Measurements from ENCODE around the gene CLIC4.
A peak's percentile ranks its signal among the peaks of the same experiment; 100 is the strongest.
"Not testable (repeated sequence)": the region's sequence is repeated elsewhere in the genome, so short reads cannot be mapped to it uniquely, and the experiment has no call there.

Gene CLIC4

DNA sequence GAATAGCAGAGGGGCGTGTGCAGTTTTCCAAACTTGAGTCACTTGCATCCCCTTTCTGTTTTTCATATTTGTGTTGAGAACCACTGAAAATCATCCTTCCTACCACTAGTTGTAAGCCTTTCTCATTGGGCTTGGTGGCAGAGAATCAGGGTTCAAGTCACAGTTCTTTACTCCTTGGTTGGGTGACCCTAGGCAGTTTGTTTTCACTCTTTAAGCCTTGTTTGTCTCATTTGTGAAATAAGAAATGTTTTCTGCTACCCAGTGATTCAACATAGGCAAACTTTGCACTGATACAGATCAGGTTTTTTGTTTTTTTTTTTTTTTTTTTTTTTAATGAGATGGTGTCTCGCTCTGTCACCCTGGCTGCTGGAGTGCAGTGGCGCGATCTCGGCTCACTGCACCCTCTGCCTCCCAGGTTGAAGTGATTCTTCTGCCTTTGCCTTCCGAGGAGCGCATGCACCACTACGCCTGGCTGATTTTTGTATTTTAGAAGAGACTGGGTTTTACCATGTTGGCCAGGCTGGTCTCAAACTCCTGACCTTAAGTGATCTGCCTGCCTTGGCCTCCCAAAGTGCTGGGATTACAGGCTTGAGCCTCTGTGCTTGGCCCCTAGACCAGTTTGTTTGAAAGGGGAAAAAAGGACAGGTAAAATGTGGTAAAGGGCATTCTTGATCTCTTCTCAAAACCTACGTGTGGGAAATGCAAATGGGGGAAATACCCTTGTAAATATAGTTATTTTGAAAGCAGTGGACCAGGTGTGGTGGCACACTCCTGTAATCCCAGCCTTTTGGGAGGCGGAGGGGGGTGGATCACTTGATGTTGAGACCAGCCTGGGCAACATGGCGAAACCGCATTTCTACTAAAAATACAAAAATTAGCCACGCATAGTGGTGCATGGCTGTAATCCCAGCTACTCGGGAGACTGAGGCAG, 3.2 kb downstream of the CLIC4 start:
- DNase-seq: no peak

DNA sequence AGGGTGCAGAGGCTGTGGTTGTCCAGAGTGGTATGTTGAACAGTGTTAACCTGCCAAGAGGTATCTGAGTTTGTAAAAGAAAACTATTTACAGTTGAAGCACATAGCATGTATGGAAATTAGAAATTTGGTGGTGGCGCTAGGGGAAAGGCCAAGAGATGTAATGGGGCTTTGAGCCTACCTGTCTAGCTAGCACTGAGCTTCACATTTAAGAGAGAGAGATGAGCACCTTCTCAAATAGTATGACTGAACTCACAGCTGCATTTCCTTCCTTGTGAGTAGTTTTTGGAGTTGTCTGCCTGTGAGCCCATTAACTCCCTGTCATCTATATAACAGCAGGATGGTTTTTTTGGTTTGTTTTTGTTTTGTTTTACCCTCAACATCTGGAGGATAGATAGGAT, 4.0 kb downstream of the CLIC4 start:
- no peak for DNase-seq

DNA sequence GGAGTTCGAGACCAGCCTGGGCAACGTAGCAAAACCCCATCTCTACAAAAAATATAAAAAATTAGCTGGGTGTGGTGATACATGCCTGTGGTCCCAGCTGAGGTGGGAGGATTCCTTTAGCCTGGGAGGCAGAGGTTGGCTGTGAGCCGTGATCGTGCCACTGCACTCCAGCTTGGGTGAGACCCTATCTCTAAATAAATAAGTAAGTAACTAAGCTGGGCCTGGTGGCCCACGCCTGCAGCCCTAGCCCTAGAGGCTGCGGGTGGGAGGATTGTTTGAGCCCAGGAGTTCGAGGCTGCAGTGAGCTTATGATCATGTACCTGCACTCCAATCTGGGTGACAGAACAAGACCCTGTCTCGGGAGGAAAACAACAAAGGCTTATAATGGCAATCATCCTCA, 4.6 kb downstream of the CLIC4 start:
- DNase-seq: no peak

DNA sequence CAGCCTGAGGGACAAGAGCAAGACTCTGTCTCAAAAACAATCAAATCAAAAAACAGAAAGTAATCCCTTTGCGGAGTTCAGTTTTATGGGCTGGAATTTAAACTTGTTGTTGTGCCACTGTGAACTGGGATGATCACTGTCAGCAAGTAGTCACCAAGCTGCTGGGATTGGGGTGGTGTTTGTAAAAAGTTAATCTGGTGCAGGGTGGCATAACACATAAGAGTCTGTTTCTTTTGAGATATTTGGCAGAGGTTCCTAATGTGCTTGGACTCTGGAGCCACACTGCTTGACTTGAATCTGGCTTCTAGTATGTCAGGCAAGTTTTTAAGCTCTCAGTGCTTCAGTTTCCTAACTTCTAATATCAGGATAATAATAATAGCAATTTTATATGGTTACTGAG, 6.6 kb downstream of the CLIC4 start:
- no peak for DNase-seq

DNA sequence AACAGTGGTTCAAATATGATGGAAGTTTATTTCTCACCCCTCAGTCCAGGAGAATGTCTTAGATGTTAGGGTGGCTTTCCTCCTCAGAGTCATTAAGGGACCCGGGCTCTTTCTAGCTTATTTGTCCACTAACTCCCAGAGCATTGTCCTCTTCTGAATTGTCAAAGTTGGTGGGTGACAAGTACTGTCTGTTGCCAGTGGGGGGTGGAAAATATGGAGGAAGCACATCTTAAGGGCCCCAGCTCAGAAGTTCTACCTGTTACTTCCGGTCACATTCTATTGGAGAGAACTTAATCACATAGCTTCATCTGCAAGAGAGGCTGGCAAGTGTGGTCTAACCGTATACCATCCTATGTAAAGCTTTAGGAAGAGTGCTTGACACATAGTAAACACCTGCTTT, 7.1 kb downstream of the CLIC4 start:
- no peak for DNase-seq

DNA sequence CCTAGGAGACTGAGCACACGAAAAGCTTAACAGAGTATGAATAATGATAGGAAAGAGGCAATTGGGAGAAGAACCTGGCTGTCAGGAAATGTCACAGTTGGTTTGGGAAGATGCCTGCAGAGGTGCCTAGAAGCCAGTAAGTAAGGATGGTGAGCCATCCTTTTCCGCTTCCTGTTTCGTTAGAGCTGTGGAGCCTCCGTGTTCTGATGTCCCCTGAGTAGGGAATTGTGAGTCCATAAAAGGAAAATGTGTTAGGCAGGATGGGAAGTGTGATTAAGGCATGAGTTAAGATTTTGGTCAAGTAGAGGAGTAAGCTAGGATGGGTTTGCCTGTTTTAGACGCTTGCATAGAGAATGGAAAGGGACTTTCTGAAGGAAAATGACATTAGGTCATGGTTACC, 9.0 kb downstream of the CLIC4 start:
- no peak for DNase-seq

DNA sequence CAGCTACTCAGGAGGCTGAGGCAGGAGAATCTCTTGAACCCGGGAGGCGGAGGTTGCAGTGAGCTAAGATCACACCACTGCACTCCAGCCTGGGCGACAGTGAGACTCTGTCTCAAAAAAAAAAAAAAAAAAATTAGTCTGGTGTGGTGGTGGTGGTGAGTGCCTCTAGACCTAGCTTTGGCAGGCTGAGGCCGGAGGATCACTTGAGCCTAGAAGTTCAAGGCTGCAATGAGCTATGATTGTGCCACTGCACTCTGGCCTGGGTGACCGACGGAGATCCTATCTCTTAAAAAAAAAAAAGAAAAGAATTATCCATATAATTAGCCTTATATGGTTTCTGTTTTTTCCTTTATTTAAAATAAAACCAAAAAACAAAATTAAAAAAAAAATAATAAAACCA, 10.1 kb downstream of the CLIC4 start:
- not testable (repeated sequence) for DNase-seq

DNA sequence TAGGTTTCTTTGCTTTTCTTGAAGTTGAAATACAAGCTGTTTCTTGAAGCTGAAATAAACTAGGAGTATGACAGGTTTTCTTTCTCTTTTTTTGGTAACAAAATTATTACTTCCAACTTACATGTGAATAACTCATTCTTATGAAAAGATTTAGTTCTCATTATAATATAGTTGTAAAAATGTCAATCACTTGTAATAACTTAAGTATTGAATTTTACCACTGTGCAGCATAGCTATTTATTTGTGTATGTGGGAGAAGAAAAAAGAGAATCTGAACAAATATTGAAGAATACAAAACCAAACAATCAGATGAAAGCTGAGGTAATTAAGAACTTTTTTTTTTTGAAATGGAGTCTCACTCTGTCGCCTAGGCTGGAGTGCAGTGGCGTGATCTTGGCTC, 11.1 kb downstream of the CLIC4 start:
- no peak for DNase-seq

DNA sequence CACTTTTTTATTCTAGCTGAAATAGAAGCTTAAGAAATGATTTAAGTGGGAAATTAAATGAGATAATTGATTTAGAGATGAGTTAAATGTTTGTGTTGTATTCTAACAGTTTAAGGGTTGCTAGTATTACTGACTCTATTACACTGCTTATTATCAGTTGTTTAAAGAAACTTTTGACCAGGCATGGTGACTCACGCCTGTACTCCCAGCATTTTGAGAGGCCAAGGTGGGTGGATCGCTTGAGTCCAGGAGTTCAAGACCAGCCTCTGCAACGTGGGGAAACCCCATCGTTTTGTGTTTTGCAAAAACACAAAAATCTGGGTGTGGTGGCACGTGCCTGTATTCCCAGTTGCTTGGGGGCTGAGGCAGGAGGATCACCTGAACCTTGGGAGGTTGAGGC, 14.2 kb downstream of the CLIC4 start:
- no peak for DNase-seq

DNA sequence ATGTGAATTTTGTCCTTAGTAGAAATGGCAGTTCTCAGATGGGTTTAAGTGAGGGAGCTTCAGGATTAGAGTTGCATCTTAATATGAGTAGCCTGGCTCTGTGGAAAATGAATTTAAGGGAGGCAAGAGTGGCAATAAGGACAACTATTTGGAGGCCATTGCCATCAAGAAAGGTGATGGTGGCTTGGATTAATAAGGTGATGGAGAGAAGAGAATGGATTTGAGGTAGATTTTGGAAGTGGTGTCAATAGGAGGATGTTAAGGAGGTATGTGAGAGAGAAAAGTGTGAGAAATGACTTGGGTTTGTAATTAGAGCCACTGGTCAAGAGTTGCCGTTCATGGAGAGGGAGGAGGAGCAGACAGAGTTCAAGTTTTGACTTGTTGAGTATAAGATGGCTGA, 16.3 kb downstream of the CLIC4 start:
- DNase-seq: no peak

DNA sequence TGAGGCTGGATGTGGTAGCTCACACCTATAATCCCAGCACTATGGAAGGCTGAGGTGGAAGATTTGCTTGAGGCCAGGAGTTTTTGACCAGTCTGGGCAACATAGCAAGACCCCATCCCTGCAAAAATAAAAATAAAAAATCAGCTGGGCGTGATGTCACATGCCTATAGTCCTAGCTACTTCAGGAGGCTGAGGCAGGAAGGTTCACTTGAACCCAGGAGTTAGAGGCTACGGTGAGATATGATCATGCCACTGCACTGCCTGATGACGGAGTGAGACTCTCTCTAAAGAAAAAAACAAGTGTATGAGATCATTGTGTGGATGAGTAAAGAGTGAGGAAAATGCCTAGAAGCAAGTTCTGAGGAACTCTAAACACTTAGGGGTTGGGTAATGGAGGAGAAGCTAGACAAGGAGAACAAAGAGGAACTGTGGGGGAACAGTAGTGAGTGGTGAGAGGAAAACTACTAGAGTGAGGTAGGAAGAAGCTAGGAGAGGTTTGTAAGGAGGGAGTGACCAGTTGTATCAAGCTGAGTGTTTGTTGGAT, 17.0 kb downstream of the CLIC4 start:
- DNase-seq: no peak

DNA sequence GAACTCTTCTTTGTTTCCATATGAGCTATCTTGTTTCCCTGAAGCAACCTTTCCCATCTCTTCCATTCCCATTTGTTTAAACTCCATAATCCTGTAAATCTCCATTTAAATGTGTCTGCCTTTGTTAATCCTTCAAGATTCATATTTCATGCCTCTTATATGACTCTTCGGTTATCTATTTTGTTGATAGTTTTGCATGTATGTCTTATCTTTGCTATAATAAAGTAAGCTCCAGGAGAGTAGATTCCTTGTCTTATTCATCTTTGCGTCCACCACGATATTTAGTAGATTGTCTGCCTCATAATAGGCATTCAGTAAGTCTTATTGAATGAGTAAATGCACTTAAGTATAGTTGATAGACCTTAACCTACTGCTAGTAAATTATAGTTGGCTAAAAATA, 18.4 kb downstream of the CLIC4 start:
- no peak for DNase-seq

DNA sequence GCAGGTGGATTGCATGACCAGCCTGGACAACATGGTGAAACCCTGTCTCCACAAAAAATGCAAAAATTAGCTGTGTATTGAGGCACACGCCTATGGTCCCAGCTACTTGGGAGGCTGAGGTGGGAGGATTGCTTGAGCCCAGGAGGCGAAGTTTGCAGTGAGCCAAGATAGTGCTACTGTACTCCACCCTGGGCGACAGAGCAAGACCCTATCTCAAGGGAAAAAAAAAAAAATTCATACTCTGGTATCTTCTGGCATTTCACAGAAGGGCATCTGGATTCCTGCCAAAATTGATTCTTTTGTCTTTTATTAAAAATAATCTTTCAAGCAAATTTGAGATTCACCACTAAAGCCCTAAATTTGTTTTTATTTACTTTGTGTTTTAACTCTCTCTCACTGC, 19.2 kb downstream of the CLIC4 start:
- no peak for DNase-seq

DNA sequence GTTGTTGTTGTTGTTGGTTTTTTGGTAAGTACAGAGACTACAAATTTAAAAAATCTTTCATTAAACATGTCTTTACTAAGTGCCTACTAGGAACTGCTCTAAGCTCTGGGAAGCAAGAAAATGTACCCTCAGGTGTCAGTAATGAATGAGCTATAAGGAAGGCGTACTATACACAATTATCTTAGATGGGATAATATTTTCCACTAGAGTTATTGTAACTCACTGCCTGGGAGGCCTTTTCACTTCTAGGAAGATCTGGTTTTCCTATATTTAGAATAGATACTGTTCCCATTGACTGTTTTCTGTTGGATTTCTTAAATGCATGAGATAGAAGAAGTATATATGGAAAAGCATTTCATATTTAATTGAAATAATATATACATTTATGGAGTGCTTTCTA, 19.6 kb downstream of the CLIC4 start:
- DNase-seq: no peak

DNA sequence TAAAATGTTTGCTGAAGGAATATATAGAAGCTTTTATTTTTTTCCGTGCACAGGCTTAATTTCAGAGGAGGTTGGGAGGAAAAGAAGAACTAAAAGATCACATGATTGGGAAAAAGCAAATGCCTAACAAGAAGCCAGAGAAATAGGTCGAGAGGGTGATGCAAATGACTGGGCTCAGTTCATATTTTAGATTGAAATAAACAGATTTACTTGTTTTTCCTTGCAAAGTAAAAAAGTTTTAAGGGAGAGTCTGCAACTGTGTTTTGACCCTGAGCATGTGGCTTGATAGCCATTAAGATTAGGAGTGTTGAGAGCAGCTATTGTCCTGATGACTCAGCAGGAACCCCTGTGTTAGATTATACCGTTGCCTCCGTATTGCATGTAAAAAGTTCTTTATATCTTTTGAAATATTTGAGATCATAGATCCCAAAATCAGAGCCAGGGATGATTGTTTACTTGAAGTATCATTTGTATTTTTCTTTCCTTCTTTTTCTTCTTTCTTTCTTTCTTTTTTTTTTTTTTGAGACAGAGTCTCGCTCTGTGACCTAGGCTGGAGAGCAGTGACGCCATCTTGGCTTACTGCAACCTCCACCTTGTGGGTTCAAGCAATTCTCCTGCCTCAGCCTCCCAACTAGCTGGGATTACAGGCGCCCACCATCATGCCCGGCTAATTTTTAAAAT, 20.2 kb downstream of the CLIC4 start:
- no peak for DNase-seq

DNA sequence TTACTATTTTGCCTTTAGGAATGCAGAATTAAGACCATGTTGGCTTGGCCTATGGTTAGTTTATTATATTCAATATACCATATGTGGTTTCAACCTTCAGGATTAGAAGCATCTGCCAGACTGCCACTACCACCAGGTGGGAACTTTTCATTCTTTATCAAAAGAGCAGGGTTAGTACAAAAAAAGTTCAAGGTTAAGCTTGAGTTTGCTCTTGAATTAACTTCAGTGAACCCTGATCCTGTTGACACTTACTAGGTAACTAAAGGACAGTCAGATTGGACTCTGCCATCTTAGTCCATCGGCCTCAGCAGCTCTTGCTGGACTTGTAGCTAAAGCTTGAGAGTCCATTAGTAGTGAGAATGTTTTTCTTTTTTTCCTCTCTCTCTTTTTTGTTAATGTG, 22.1 kb downstream of the CLIC4 start:
- no peak for DNase-seq

DNA sequence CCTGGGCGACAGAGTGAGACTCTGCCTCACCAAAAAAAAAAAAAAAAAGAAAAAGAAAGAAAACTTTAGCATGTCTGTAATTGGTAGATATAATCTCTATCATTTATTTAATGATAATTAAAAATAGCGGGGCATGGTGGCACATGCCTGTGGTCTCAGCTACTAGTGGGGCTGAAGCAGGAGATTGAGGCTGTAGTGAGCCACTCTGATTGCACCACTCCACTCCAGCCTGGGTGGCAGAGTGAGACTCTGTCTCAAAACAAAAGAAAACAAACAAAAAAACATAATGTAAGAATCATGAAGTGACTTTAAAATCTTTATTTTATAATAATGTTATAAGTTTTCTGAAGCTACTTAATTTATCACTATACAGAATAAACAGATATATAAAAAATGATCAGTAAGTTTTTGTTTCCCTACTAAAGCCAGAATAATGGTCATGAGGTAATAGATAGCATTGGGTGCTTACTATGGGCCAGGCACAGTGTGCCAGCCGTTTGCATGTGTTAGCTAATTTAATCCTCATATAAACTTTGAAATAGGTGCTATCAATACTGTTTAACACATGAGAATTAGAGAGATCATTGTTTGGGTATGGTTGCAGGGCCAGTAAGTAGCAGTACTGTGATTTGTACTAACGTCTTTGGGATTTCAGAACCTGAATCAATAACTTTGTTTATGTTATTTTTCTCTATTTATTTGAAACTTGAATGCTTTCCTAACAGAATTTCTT, 23.8 kb downstream of the CLIC4 start:
- no peak for DNase-seq

DNA sequence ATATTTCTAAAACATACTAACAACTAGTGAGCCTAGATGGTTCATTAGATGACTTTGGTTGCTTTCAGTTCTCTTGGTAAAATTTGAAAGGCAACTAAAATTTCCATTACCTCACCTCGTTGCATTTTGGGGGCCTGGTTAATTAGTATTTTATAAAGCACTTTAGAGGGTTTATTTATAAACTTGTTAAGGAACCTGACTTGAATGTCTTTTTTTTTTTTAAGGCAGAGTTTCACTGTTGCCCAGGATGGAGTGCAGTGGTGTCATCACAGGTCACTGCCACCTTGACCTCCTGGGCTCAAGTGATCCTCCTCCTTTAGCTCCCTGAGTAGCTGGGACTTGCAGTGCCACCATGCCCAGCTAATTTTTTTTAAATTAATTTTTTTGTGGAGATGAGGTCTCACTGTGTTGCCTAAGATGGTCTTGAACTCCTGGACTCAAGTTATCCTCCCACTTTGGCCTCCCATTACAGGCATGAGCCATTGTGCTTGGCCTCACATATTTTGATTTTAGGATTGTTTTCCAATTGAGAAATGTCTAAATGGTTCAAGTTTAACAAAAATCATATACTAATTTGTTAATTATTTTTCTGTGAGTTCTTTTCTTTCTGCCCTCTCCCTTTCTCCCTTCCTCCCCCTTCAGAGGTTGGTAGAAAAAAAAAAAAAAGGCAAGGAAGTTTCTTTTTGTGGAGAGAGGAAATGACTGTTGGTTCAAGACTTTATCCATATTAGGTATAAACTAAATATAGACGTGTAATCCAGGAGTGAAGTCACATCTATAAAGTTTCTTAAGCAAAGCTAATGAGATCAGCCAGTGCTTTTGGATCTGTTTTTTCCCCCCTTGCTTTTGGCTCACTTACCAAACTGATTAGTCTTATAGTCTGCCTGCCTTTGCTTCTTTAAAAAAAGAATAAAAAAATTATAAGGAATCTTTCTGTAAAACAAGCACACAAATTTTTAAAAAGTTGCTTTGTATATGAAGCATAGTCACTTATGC, 24.7 kb downstream of the CLIC4 start:
- peak; percentile 29 for DNase-seq

DNA sequence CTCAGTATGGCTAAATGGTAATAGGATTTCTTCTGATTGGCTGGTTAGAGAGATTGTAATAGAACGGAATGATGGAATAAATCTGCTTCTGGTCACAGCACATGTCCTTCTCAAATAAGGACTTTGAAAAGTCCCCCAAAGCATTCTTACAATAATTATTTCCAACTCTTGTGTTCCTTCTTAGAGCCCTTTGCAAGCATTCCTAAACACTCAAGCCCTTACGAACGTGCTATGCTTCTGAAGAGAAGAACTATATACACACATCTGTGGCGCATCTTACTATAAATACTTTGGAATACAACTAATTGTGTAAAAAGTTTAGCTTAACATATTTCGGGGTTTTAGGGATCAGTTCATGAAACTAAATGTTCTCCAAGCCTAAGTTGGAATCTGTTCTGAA, 25.6 kb downstream of the CLIC4 start:
- no peak for DNase-seq

DNA sequence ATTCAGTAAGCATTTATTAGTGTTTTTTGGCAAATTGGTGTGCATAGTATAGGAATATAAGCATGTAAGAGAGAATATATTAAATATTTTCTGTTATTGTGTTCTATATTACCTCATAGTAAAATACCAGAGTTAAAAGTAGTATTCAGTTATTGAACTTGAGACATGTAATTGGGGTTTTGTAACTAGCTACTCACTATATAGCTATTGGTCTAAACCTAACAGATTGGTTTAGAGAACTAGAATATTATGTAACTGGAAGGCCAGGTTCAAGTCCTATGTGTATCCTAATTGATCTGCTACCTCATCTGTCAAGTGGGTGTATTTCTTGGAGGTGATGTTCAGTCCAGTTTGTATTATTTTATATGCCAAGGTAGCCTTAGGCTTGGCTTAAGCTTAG, 26.3 kb downstream of the CLIC4 start:
- no peak for DNase-seq

DNA sequence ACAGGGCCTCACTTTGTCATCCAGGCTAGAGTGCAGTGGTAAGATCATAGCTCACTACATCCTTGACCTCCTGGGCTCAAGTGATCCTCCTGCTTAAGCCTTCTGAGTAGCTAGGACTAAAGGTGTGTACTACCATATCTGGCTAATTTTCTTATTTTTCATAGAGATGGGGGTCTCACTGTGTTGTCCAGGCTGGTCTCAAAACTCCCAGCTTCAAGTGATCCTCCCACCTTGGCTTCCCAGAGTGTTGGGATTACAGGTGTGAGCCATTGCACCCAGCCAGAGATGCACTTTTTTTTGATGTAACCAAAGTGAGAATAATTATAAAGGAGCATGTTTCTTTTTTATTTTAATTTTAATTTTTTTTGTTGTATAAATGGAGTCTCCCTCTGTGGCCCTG, 28.4 kb downstream of the CLIC4 start:
- DNase-seq: no peak

DNA sequence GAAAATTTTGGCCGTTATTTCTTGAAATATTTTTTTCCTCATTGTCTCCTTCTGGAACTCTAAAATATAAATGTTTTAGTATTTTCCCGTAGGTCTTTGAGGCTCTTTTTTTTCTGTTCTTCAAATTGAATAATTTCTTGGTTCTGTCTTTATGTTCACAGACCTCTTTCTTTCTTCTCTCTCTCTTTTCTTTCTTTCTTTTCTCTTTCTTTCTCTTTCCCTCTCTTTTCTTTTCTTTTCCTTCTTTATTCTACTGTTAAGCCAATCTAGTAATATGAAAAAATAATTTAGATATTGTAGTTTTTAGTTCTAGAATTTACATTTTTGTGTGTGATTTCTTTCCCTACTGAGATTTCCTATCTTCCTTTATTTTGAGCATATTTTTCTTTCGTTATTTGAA, 30.1 kb downstream of the CLIC4 start:
- no peak for DNase-seq
